HG03095 (cell line): ENCODE results near the gene POMGNT2.
"Not testable (repeated sequence)": the region's sequence is repeated elsewhere in the genome, so short reads cannot be mapped to it uniquely, and the experiment has no call there.

Experiments used
- ATAC-seq: cut with Tn5 transposase; IDR thresholded peaks from one replicate; pipeline ENCODE4 v1.9.1; 2021; ENCODE audit warnings: moderate library complexity; ENCODE audit not compliant: unreplicated experiment

The POMGNT2 gene

GRCh38 chr3:43048470-43048869 is 57.4 kb downstream of the POMGNT2 start:
- no peak for ATAC-seq

DNA sequence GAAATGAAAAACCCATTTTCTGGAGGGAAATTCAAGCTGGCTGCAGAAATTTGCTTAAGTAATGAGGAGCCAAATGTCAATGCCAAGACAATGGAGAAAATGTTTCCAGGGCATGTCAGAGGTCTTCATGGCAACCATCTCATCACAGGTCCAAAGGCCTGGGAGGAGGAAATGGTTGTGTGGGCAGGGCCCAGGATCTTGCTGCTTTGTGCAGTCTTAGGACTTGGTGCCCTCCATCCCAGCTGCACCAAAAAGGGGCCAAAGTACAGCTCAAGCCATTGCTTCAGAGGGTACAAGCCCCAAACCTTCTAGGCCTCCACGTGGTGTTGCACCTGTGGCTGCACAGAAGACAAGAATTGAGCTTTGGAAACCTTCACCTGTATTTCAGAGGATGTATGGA is 59.3 kb downstream of the POMGNT2 start:
- ATAC-seq = no peak

DNA sequence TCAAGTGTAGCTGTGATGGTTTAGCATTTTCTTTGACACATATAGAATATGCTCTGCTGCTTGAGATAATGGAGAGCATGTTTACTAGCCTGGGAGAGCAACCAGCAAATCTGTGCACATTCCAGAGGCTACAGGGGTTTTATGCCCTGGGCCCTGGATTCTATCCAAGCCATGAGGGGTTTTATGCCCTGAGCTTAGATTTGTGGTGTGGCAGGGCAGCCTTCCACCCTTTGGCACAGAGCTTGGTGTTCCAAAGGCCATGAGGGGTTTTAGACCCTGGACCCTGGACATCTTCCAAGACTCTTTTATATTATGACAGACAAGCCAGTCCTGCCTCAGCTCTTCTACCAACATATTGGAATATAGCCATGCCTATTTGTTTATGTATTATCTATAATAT is 60.8 kb downstream of the POMGNT2 start:
- ATAC-seq = not testable (repeated sequence)

DNA sequence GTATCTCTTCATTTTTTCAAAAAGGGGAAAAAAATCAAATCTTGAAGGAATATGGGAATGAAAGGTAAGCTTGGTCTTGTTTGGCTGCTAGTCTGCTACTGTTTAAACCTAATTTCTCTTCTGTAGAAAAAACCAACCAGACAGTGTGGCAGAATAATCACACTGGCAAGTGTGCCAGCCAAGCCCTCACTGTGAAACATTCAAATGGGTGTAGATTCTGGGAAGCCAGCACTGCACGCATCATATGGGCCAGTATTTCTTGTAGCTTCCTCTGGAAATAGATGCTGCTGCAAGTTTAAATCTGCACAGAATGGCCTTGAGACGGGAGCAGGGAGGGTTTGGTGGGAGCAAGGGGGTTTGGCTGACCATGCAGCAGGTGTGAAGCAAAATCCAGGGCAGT is 62.1 kb downstream of the POMGNT2 start:
- no peak for ATAC-seq

GRCh38 chr3:43043071-43043766 is 62.7 kb downstream of the POMGNT2 start:
- ATAC-seq = no peak

- ATAC-seq = no peak
These were observed 64.4 kb downstream of the POMGNT2 start for GRCh38 chr3:43041517-43041916.

DNA sequence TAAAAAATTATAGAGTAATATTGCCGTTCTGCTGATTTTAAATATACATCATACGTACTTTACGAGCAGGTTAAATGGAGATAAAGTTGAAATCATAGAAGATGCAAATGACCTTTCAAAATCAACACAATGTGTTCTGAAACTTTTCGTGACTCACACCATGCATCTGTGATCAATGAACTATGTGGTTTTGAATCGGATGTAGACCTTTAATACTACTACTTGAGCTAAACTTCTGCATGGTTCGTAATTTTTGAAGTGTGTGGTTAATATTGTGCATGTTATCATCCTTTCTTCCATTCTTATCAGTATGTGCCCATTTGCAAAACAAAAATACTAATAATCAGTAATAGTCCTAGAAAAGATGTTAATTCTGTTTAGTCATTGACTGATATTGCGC is 67.9 kb downstream of the POMGNT2 start:
- ATAC-seq = no peak

DNA sequence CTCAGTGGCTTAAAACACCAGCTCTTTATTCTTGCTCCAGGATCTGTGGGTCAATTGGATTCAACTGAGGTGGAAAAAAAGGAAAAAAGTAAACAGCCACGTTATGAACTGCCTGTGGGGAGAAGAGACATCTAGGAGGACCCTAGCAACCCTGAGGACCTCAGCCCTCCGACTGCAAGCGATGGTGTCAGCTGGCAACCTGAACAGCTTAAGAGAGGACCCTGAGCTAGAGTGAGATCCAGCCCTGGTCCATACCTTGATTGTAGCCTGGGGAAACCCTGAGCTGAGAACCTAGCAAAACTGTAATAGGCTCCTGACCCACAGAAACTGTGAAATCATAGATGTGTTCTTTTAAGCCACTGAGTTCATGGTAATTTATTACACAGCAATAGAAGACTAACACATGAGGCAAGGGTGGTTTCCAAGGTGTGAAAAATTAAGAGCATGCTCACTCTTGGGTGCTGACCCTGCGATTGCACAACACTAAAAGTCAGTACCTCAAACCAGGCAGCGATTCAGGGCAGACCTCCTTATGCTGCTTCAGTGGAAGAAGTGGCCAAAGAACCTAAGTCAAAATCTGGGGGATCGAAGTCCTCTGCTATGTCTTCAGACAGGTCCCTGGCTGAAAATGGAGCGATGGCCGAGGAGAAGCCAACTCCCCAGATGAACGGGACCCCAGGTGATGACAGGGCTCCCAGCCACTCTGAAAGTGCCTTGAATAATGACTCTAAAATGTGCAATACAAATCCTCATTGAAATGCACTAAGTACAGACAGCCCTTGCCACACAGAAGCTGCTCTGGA is 69.1 kb downstream of the POMGNT2 start:
- ATAC-seq = no peak

DNA sequence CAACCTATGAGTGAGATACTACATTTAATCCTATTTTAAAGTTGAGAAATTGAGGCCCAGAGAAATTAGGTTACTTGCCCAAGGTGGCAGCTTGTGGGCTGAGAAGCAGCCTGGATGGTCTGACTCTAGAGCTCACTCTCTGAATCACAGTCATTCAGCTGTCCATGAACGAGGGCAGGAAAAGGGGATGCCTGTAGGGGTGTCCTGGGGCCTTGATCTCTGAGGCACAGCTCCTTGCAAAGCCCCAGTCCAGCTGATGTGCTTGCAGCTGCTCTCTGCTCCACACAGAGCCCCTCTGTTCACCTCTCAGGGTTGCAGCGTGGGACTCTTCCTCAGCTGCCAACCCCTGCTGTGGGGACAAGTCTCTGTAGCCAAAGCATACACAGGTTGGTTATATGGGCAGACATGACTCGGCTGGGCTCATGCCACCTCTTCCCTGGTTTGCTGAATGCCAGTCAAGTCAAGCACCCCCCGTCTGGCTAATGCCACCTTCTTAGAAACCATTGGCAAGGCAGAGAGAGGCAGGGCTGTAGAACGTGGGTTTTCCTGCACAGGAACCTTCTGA is 70.0 kb downstream of the POMGNT2 start:
- no peak for ATAC-seq

GRCh38 chr3:43034911-43035310 is 71.0 kb downstream of the POMGNT2 start:
- ATAC-seq = no peak

- no peak for ATAC-seq
These were observed 71.7 kb downstream of the POMGNT2 start for GRCh38 chr3:43034200-43034599.

GRCh38 chr3:43032646-43033628 is 72.9 kb downstream of the POMGNT2 start:
- no peak for ATAC-seq

DNA sequence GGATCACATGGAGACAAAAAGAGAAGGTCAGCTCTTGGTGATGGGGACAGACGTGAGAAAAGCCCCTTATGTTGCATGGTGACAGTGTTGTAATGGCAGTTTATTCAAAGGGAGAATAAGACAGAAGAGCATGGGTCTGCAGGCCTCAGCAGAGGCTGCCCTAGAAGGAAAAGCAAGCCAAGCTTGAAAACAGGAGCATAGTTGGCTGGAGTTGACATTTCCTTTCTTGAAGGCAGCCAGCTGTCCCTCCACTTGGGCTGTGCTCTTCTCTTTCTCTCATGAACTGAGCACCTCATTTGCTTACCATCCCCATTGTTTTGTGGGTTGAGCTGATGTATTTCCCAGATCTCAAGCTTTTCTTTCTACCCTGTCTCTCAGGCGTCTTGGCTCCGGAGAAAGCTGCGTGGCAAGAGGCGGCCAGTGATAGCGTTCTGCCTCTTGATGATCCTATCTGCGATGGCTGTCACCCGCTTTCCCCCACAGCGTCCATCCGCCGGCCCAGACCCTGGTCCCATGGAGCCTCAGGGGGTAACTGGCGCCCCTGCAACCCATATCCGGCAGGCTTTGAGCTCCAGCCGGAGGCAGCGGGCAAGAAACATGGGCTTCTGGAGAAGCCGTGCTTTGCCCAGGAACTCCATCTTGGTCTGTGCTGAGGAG is 73.9 kb downstream of the POMGNT2 start:
- no peak for ATAC-seq

GRCh38 chr3:43031485-43031884 is 74.4 kb downstream of the POMGNT2 start:
- no peak for ATAC-seq

GRCh38 chr3:43030162-43030935 is 75.5 kb downstream of the POMGNT2 start:
- no peak for ATAC-seq
